Gastroesophageal sphincter (tissue), 3 donors: ENCODE measurements around the gene C16orf92.
A peak's percentile ranks its signal among the peaks of the same experiment; 100 is the strongest.

Experiments
- CTCF ChIP-seq, 4 experiments: fragments of 200-600 bp in 2 of 4; fragments of 450-650 bp in 2 of 4; sonication (generic) in 1 of 4; IDR thresholded peaks; one replicate each; pipeline ENCODE4 v1.5.1; 2017 to 2019; ENCODE audit warnings: antibody characterized with exemption in 4 of 4, mild to moderate bottlenecking in 2 of 4, moderate library complexity in 2 of 4
- POLR2A ChIP-seq, 2 donors: fragments of 450-650 bp; IDR thresholded peaks; one replicate each; pipeline ENCODE4 v1.6.1; 2017; ENCODE audit warnings: antibody characterized with exemption in 2 of 2, mild to moderate bottlenecking in 2 of 2, moderate library complexity in 1 of 2

DNA sequence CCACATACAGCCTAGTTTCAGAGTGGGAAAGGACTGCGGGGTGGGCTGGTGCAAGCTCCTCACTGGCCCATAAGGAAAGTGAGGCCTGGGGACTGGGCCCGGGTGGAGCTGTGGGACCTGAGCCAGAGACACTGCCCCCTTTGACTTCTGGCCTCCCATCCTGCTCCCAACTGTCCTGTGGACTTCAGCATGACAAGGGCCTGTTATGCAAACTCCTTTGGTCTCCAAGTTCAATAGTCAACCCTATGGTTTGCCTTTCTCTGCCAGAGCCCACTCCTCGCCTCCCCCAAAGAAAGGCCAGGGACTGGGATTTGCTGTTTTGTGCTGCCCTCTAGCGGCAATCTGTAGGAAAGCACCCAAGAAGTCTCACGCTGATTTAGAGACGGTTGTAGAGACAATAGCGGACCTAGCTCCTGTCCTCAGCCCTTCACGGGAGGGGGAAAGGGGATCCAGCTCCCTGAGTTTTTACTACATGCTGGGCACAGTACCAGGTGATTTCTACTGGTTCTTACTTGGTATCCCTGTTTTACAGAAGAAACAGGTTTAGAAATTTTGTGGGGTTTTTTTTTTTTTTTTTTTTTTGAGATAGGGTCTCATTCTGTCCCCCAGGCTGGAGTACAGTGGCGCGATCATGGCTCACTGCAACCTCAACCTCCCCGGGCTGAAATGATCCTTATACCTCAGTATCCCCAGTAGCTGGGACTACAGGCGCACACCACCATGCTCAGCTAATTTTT is 9.3 kb downstream of the C16orf92 start:
- TF ChIP-seq CTCF (IDR thresholded peaks at IDR 0.05) (peak in 3 of 4 experiments; percentile 50 to 66 (median 53)), POLR2A (IDR thresholded peaks at IDR 0.05) (no peak)
